MM.1S (cell line): ENCODE results near the gene TNFSF4.

Source experiments
- DNase-seq: peaks from one replicate; pipeline ENCODE4 v3.0.0-alpha.2; 2015
- H2AFZ ChIP-seq: fragments of 300-600 bp; sonication (generic); 2 replicates; pipeline ENCODE4 v1.6.0; 2016; ENCODE audit warnings: antibody characterized with exemption, low read length
- H3F3A ChIP-seq: fragments of 300-600 bp; sonication (generic); 2 replicates; pipeline ENCODE4 v1.6.1; 2016; ENCODE audit warnings: mild to moderate bottlenecking, antibody characterized with exemption, low read length, moderate library complexity, mixed read lengths; ENCODE audit not compliant: insufficient read depth
- H3K27ac ChIP-seq: fragments of 300-600 bp; sonication (generic); 2 replicates; pipeline ENCODE4 v1.5.1; 2016; ENCODE audit warnings: mild to moderate bottlenecking, low read length
- H3K27me3 ChIP-seq: fragments of 300-600 bp; sonication (generic); replicated peaks from 2 replicates; pipeline ENCODE4 v1.6.0; 2016; ENCODE audit warnings: low read length; ENCODE audit not compliant: insufficient read depth
- H3K36me3 ChIP-seq: fragments of 300-600 bp; sonication (generic); replicated peaks from 2 replicates; pipeline ENCODE4 v1.6.1; 2016; ENCODE audit warnings: mild to moderate bottlenecking, low read length, mixed read lengths; ENCODE audit not compliant: insufficient read depth
- H3K4me1 ChIP-seq: fragments of 300-600 bp; sonication (generic); 2 replicates; pipeline ENCODE4 v1.6.1; 2016; ENCODE audit warnings: low read length, mixed read lengths
- H3K4me2 ChIP-seq: fragments of 300-600 bp; sonication (generic); 2 replicates; pipeline ENCODE4 v1.6.0; 2016; ENCODE audit warnings: low read depth, low read length
- H3K4me3 ChIP-seq: fragments of 300-600 bp; sonication (generic); 2 replicates; pipeline ENCODE4 v1.5.1; 2016; ENCODE audit warnings: low read length, mixed read lengths
- H3K79me2 ChIP-seq: fragments of 300-600 bp; sonication (generic); 2 replicates; pipeline ENCODE4 v1.6.1; 2016; ENCODE audit warnings: mixed run types, low read length, mixed read lengths
- H3K9ac ChIP-seq: fragments of 300-600 bp; sonication (generic); 2 replicates; pipeline ENCODE4 v1.6.1; 2016; ENCODE audit warnings: low read length, mixed read lengths
- H3K9me2 ChIP-seq: fragments of 300-600 bp; sonication (generic); replicated peaks from 2 replicates; pipeline ENCODE4 v1.6.1; 2016; ENCODE audit warnings: mild to moderate bottlenecking, low read length, mixed read lengths; ENCODE audit not compliant: insufficient read depth
- H3K9me3 ChIP-seq: fragments of 300-600 bp; sonication (generic); replicated peaks from 2 replicates; pipeline ENCODE4 v1.6.1; 2016; ENCODE audit warnings: mild to moderate bottlenecking, low read length, mixed read lengths; ENCODE audit not compliant: insufficient read depth
- H4K20me1 ChIP-seq: fragments of 300-600 bp; sonication (generic); 2 replicates; pipeline ENCODE4 v1.6.1; 2016; ENCODE audit warnings: mild to moderate bottlenecking, low read length, moderate library complexity, mixed read lengths; ENCODE audit not compliant: insufficient read depth
- CTCF ChIP-seq: fragments of 300-600 bp; sonication (generic); IDR thresholded peaks from 2 replicates; pipeline ENCODE4 v1.5.1; 2016; ENCODE audit warnings: antibody characterized with exemption, low read length, mixed read lengths
- EZH2 ChIP-seq: fragments of 300-600 bp; sonication (generic); optimal IDR thresholded peaks from 2 replicates; pipeline ENCODE3; 2017; ENCODE audit warnings: low read depth, mild to moderate bottlenecking, antibody characterized with exemption, low read length, mixed read lengths
- EZH2phosphoT487 ChIP-seq: fragments of 300-600 bp; sonication (generic); IDR thresholded peaks from 2 replicates; pipeline ENCODE4 v1.6.1; 2018; ENCODE audit warnings: antibody characterized with exemption, low read length

Gene TNFSF4

GRCh38 chr1:173243300-173243699 lies 36.2 kb upstream of the TNFSF4 start:
- Histone ChIP-seq H3K4me1 (no peaks in the 10 kb centered on the region), H3K9me2 (no peaks in the 10 kb centered on the region), H3K9ac (no peak overlapping the region), H3K27ac (no peak overlapping the region), H3K36me3 (no peaks in the 10 kb centered on the region), H3K79me2 (no peaks in the 10 kb centered on the region), H3K4me2 (no peak overlapping the region), H2AFZ (no peak overlapping the region), H3F3A (no peaks in the 10 kb centered on the region), H4K20me1 (no peaks in the 10 kb centered on the region), H3K9me3 (no peaks in the 10 kb centered on the region), H3K4me3 (no peak overlapping the region), H3K27me3 (no peaks in the 10 kb centered on the region)
- TF ChIP-seq EZH2 (no peak), EZH2phosphoT487 (no peak), CTCF (no peak)
- no peak for DNase-seq

- DNase-seq: no peak
- no peak overlapping the region for H3K4me3 ChIP-seq
- no peaks in the 10 kb centered on the region for H4K20me1 ChIP-seq
- H3K36me3 ChIP-seq: no peaks in the 10 kb centered on the region
- H3K4me1 ChIP-seq: no peaks in the 10 kb centered on the region
- no peak overlapping the region for H3K4me2 ChIP-seq
- no peaks in the 10 kb centered on the region for H3F3A ChIP-seq
- H3K9me3 ChIP-seq: no peaks in the 10 kb centered on the region
- no peak overlapping the region for H3K9ac ChIP-seq
- H3K27ac ChIP-seq: no peak overlapping the region
- no peak overlapping the region for H2AFZ ChIP-seq
- H3K79me2 ChIP-seq: no peaks in the 10 kb centered on the region
- TF ChIP-seq CTCF: no peak
- no peak for TF ChIP-seq EZH2phosphoT487
- no peak for TF ChIP-seq EZH2
- no peaks in the 10 kb centered on the region for H3K27me3 ChIP-seq
- no peaks in the 10 kb centered on the region for H3K9me2 ChIP-seq
Measured at GRCh38 chr1:173241528-173242347, 34.6 kb upstream of the TNFSF4 start.

- no peaks in the 10 kb centered on the region for H3K79me2 ChIP-seq
- no peaks in the 10 kb centered on the region for H3K9me2 ChIP-seq
- no peaks in the 10 kb centered on the region for H3K4me1 ChIP-seq
- H3K4me3 ChIP-seq: no peak overlapping the region
- H3K9ac ChIP-seq: no peak overlapping the region
- DNase-seq: no peak
- no peaks in the 10 kb centered on the region for H3K9me3 ChIP-seq
- no peaks in the 10 kb centered on the region for H3K36me3 ChIP-seq
- no peaks in the 10 kb centered on the region for H3F3A ChIP-seq
- H3K27ac ChIP-seq: no peak overlapping the region
- no peak overlapping the region for H2AFZ ChIP-seq
- no peak overlapping the region for H3K4me2 ChIP-seq
- H3K27me3 ChIP-seq: no peaks in the 10 kb centered on the region
- H4K20me1 ChIP-seq: no peaks in the 10 kb centered on the region
- TF ChIP-seq EZH2phosphoT487: no peak
- no peak for TF ChIP-seq CTCF
- no peak for TF ChIP-seq EZH2
Measured at GRCh38 chr1:173240609-173241008, 33.5 kb upstream of the TNFSF4 start.
